HG03457 (cell line): ENCODE results near the gene MRPL38.
"Not testable (repeated sequence)": the region's sequence is repeated elsewhere in the genome, so short reads cannot be mapped to it uniquely, and the experiment has no call there.

Experiments used
- ATAC-seq: cut with Tn5 transposase; IDR thresholded peaks from one replicate; pipeline ENCODE4 v1.9.1; 2021; ENCODE audit warnings: moderate number of reproducible peaks; ENCODE audit not compliant: unreplicated experiment

Gene MRPL38

DNA sequence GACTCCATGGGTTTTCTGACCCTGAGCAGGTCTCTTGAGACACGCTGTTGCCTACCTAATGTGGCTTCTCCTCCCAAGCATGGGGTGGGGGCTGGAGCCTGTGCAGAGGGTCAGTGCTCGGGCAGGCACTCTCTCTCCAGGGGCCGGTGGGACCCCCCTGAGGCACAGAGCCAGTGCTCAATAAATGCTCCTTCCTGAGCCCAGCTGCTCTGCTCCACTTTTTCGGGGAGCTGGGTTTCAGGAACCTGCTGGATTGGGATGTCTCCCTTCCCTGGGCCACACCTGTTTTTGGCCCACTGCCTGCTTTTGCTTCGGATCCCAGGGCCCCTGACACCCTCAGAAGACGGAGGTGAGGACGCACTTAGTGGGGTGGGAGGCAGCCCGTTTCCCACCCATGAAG, 6.6 kb downstream of the MRPL38 start:
- ATAC-seq, result no peak

- no peak for ATAC-seq
Observed at GRCh38 chr17:75897160-75898019, 7.3 kb downstream of the MRPL38 start.

DNA sequence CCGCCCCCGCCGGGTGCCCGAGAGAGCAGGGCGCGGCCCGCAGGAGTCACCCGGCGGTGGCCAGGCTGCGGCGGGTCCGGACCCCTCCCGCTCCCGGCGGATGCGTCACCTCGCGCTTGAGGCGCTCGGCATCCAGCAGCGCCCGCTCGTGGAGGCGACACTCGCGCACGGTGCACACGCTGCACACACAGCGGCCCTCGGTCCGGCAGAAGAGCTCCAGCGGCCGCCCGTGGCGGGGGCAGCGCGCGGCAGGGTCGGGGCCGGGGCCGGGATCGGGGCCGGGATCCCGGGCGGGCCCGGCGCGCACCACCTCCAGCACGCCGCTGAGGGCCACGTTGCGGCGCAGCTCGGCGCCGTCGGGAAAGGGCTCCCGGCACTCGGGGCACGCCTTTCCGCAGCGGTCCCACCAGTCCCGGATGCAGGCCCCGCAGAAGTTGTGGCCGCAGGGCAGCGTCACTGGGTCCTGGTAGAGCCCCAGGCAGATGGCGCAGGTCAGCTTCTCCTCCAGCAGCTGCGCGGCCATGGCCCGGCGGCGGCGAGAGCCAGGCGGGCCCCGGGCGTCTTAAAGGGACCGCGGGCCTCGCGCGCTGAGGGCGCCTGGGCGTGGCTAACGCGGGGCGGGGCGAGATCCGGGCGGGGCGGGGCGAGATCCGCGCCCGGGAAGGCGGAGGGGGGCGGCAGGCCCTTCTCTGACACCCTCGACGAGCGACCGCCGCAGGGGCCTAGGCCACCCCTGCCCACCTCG, 8.1 kb downstream of the MRPL38 start, which contains the start of gene TRIM65:
TRIM65 (minus strand) TSS at position 537 of the 745 bp plus-strand sequence; CDS start at position 523, 14 bp downstream.
- ATAC-seq, result no peak

DNA sequence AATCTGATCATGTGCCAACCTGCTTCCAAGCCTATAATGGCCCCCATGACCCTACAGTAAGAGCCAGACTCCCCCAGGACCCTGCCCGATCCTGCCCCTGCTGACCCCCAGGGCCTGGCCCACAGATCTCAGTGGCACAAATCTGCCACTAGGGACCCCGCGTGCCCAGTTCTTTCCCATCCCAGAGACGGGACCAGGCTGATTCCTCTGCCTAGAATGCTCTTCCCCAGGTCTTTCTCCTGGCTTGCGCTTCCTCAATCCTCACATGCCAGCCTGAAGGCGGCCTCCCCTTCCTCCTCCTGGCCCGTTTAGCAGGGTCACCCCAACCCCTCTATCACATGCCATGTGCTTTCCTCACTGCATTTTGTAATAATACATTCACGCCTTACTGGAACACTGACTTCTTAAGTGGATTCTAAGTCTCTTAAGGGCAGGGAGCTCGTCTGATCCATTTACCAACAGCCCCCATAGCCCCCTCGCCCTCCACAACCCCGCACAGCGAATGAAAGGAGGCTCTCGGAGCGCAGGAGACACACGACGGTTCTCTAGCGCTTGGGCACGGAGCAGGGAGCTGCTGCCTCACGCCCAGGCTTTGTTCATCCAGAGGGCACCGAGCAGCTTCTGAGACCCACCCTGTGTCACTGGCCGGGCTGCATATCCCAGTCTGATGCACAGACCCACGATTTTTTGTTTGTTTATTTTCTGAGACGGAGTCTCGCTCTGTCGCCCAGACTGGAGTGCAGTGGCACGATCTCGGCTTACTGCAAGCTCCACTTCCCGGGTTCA, 9.1 kb downstream of the MRPL38 start:
- ATAC-seq, result no peak

GRCh38 chr17:75894049-75894733, 10.5 kb downstream of the MRPL38 start:
- ATAC-seq, result no peak

DNA sequence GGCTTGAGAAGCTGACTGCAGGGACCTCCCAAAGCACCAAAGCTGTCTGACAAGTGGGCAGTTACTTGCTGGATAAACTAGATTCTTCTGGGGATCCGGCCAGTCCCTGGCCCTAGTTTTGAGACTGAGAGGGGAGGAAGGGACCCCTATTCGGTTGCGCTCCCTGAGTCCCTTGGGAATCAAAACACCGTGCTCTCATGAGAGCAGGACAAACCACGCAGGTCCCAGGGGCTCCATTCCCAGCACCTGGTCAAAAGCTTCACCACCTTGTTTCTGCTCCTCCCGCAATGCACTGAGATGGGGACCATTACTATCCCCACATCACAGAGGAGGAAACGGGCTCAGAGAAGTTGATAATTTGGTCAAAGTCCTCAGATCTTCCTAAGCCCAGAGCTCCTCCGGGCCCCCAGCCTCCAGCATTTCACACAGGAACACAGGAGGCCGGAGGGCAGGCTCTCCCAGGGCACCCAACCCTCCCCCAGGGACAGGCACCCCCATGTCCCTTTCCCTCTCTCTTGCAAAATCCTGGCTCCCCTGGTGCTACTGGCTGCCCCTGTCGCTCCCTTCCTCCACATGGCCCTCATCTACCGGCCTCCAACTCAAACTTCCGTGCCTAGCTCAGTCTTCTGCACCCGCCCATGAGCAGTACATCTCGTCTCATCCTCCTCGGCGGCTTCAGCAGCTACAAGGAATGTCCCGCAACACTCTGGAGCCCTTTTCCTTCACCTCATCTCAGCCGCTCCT, 11.2 kb downstream of the MRPL38 start:
- no peak for ATAC-seq

DNA sequence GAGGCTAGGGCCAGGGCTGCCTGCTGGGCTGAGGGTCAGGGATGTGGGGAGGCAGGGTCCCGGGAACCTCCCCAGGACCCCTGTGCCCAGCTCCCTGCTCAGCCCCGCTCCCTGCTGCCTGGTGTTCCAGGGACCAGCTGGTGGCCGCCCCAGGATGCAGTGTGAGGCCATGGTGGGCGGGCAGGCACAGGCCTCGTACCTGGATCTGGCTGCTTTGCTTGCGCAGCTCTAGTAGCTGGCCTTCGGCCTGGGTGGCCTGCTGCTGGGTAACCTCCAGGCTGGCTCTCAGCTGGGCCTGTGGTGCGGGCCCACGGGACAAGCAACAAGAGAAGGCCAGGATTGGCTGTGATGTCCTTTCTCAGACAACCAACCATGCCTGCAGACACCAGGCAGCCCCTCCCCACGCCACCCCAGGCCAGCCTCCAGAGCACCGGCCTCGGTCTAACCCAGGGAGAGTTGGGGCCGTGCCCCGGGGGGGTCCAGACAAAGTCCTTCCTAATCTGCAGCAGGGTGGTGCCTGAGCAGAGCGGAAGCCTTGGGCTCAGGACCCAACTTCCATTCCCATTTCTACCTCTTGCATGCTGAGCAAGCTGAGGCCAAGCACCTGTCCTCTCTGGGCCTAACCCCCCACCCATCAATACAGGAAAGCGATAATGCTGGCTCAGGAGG, 12.0 kb downstream of the MRPL38 start:
- no peak for ATAC-seq

DNA sequence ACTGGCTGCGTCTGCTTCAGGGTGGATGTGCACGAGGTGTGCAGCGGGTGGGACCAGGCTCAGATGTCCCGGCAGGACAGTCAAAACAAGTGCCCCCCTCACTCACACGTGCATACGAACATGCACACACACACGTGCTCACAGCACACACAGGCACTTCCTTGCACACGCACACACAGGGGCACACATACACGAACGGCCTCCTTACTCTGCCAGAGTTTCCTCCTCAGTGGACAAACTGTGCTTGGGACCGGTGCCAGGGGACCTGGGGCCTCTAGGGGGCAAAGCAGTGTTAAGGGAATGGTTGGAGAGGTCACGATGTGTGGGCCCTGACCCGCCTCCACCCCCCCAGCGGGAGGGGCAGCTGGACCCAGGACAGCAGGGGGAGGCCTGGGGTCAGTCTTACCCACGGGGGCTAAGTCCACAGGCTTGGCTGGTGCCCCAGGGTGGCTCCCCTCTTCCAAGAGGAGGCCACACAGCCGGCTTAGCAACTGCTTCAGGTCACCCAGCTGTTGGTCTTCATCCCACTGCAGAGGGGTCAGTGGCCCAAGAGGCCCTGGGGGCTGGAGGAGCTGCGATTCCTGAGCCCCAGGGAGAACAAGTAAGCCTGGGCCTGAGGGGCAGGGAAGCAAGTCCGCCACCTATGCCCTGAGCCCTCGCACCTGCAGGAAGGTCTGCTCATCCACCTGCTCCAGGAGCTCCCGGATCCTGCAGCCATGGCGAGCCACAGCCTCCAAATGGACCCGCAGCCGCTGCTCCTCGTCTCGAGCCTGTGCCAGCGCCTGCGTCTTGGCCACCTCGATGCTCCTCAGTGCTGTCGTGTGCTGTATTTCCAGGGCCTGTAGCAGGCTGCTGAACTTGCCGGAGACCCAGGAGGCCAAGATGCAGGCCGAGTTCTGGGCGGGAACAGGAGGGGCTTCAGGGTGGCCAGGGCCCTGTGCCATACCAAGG, 12.8 kb downstream of the MRPL38 start:
- ATAC-seq, result no peak

DNA sequence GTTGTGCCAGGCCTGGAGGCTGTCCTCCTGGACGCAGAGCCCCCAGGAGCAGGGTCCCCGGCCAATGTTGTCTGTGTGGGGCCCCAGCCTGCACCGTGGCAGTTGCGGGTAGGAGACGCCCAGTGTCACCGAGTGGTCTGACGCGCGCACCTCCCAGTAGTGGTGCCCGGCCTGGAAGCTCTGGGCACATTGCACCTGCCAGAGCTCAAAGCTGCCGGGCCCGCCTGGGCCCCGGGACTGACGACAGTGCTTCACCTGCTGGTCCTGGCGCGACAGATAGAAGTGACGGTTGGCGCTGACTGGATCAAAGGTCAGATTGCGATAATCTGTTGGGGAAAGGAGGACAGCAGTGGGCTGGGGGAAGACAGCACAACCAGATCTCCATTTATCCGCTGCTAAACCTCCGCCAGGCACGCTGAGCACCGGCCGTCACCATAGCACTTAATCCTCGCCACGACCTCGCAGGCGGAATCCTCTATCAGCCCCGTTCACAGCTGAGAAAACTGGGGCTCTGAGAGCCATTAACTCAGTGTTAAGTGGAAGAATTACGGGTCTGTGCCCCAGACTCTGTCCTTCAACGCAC, 13.6 kb downstream of the MRPL38 start:
- ATAC-seq, result no peak

DNA sequence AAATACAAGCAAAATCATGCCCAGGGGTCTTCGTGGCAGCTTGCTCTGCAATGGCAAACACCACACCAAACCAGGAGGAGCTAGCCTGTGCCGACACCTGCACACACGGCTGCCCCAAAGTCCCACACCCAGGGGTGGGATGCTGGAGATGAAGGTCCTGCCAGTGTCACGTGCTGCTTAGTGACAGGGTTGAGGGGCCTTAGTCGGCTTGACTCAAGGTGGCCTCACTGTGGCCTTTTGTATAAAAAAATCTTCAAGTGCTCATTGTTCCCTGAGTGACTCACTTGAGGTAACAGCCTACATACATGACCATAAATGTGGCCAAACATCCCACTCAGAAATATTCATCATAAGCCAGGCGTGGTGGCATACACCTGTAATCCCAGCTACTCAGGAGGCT, 15.2 kb downstream of the MRPL38 start:
- ATAC-seq, result no peak

DNA sequence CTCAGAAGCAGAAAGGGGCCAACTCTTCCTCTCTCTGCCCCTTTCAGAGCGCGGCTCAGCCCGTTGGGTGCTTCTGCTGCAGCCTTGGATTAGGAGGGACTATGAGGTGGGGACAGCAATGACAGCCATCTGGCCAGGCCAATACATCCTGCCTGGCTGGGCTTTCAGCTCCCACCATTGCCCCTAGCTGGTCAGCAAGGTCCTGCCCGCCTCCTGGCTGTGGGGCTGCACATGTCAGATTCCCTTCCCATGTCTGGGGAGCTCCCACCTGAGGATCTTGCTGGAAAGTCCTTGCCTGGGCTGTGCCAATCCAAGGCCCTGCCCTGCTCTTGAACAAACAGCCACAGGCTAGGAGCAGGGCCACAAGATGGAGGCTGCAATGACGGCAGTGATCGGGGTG, 16.2 kb downstream of the MRPL38 start:
- no peak for ATAC-seq

DNA sequence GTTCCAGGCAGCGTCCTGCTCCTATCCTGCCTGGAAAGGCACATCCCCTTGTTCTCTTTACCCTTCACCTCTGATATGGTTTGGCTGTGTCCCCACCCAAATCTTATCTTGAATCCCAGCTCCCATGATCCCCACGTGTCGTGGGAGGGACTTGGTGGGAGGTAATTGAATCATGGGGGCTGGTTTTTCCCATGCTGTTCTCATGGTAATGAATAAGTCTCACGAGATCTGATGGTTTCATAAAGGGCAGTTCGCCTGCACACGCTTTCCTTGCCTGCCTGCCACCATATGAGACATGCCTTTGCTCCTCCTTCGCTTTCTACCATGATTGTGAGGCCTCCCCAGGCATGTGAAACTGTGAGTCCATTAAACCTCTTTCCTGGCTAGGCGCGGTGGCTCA, 18.8 kb downstream of the MRPL38 start:
- not testable (repeated sequence) for ATAC-seq

DNA sequence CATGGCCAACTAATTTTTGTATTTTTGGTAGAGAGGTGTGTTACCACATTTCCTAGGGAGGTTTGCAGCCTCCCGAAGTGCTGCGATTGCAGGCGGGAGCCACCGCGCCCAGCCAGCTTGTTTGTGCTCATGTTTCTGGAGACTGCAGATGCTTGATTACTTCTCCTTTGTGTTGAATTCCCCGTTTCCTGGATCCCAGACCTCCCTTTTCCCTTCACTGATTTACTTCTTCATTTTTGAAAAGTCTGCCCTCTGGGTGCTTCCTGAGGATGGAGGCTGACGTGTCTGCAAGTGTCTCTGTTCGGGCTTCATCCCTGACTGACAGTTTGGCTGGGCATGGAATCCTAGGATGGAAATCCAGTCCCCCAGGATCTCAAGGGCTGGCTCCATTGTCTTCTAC, 19.3 kb downstream of the MRPL38 start:
- no peak for ATAC-seq

DNA sequence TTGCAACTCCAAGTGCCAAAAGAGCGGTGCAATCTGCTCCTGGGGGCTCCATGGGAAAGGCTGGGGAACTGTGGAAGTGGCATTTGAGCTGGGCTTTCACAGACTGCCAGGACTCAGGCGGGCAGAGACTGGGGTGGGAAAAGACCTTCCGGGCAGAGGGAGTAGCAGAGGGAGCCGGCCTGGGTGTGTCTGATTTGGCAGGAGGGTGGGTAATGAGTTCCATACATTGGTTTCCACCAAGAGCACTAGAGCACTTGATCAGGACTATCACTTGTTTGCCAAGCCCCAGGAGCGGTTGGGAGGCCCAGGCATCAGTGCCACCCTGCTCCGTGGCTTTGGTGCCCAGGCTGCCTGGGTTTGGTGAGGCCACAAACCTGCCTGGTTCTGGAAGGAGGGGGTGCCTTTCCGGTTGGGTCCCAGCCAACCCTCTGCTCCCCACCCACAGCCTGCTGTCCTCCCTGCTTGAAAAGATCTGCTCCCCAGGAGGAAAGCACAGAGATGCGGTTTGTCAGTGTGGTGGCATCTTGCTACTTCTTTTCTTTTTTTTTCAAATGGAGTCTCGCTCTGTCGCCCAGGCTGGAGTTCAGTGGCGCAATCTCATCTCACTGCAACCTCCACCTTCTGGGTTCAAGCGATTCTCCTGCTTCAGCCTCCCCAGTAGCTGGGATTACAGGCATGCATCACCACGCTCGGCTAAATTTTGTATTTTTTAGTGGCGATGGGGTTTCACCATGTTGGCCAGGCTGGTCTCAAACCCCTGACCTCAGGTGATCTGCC, 22.8 kb downstream of the MRPL38 start:
- ATAC-seq, result no peak

DNA sequence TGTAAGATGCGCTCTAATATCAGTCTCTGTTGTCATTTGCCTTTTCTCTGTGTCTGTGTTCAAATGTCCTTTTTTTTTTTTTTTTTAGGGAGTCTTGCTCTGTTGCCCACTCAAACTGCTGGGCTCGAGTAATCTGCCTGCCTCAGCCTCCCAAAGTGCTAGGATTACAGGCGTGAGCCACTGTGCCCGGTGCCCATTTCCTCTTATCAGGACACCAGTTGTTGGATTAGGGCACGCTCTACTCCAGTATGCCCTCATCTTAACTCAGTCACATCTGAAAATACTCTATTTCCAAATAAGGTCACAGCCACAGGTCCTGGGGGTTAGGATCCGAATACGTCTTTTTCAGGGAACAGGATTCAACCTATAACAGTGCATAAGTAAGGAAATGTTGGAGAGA, 24.4 kb downstream of the MRPL38 start:
- ATAC-seq, result no peak

- ATAC-seq, result no peak
Observed at GRCh38 chr17:75878174-75878998, 26.3 kb downstream of the MRPL38 start, which contains the start of gene TRIM47. TSS of gene TRIM47 (minus strand) at chr17:75878581. CDS start at chr17:75878548, 33 bp downstream.
